ENCODE data around the gene E2F3. TPM values are rescaled to one million over a fixed set of nuclear protein-coding genes. Genes with fewer than 3 reads are reported as not detected.
A peak's percentile ranks its signal among the peaks of the same experiment; 100 is the strongest.

E2F3 gene
- total RNA-seq, 6 experiments from 2014 or later = 1.1 to 6.3 (median 4.1) TPM

- DNase-seq (peak in 1 of 3 donors; percentile 23), ATAC-seq (no peak)
- TF ChIP-seq CTCF (IDR thresholded peaks at IDR 0.05) = no peak
- no peak overlapping the region for H3K4me3 ChIP-seq
- H3K9me3 ChIP-seq = no peaks in the 10 kb centered on the region
- H3K27me3 ChIP-seq = no peaks in the 10 kb centered on the region
- H3K27ac ChIP-seq = no peak overlapping the region
- WGBS (ENCODE audit: insufficient coverage, low coverage, low lambda C conversion rate, missing lambda C conversion rate) = 83% methylated on average over 4 of the region's 4 CpGs
- intact Hi-C loops (cut with DNase I) = no loop called here
- no peaks in the 10 kb centered on the region for H3K4me1 ChIP-seq
- H3K36me3 ChIP-seq = no peaks in the 10 kb centered on the region
These were observed 7.2 kb downstream of the E2F3 start for GRCh38 chr6:20408851-20409250.

DNA sequence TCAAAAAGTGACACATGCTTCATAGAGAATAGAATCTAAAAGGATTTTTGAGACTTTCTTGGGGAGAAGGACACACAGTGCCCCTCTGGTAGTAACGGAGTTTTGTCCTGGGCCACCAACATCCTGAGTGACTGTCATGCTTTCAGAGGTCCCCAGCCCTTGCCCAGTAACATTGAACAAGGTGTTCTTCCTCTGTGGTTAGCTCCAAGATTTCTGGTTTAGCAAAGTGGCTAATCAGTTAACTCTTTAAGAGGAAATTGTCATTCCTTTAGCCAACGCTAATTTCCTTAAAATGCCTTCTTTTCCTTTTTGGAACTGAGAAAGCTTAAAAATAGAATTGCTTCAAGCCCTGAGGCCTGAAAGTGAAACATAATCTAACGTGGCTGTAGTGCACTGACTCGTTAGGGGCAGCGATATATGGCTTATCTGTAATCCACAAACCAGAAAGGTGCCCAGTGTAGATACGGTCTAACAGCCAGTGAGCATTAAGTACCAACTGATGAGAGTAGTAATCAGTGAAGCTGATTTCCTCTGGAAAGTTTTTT is 7.8 kb downstream of the E2F3 start:
- DNase-seq (no peak), ATAC-seq (peak in 2 of 4 donors; percentile 38 to 44)
- intact Hi-C loops (cut with DNase I) = no loop called here
- Histone ChIP-seq H3K36me3 (no peaks in the 10 kb centered on the region), H3K9me3 (no peaks in the 10 kb centered on the region), H3K27me3 (no peaks in the 10 kb centered on the region), H3K4me3 (no peak overlapping the region), H3K27ac (no peak overlapping the region), H3K4me1 (no peaks in the 10 kb centered on the region)
- WGBS (ENCODE audit: insufficient coverage, low coverage, low lambda C conversion rate, missing lambda C conversion rate) = 35% methylated on average over 6 of the region's 6 CpGs
- TF ChIP-seq POLR2A (IDR thresholded peaks at IDR 0.05) = no peak

- no peak overlapping the region for H3K27ac ChIP-seq
- no peak overlapping the region for H3K4me3 ChIP-seq
- no peaks in the 10 kb centered on the region for H3K36me3 ChIP-seq
- no peaks in the 10 kb centered on the region for H3K9me3 ChIP-seq
- no peaks in the 10 kb centered on the region for H3K4me1 ChIP-seq
- intact Hi-C loops (cut with DNase I) = no loop called here
- TF ChIP-seq POLR2A (IDR thresholded peaks at IDR 0.05) = no peak
- no peak for TF ChIP-seq CTCF (IDR thresholded peaks at IDR 0.05)
- H3K27me3 ChIP-seq = no peaks in the 10 kb centered on the region
- no peak for ATAC-seq
- WGBS (ENCODE audit: insufficient coverage, low coverage, low lambda C conversion rate, missing lambda C conversion rate) = 81% methylated on average over 8 of the region's 8 CpGs
- no peak for DNase-seq
These were observed 9.9 kb downstream of the E2F3 start for GRCh38 chr6:20411544-20411943.

DNA sequence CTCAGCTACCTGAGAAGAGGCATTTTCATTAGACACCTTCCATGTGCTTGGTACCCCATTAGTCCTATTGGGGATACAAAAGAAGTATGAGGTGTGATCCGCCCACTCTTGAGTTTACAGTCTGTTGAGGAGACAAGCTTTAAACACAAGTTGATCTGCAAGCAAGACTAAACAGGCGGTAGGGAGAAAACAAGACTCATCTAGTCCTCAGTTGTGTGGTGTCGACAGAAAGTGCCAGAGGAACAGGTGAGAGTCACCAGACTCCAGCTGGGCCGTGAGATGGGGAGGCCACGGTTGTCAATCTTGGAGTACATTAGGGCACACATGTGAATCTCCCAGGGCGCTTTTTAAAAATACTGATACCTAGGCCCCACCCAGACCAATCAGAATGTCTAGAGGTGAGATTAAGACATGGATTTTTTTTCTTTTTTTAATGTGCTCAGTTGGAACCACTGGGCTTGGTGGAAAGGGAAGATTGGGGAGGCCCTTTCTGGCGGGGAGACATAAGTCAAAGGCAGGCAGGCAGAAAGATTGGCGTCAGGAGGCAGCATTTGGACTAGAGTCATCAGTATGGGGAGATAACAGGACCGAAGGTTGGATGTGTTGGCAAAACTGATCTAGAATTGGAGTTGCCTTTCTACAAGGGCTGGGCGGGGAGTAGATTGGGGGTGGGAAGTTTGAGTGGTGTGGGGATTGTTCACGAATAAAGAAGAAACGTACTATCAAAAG is 10.4 kb downstream of the E2F3 start:
- ATAC-seq = no peak
- H3K27ac ChIP-seq = no peak overlapping the region
- H3K36me3 ChIP-seq = no peaks in the 10 kb centered on the region
- H3K4me3 ChIP-seq = no peak overlapping the region
- no peak for TF ChIP-seq CTCF (IDR thresholded peaks at IDR 0.05)
- no peak for TF ChIP-seq POLR2A (IDR thresholded peaks at IDR 0.05)
- no peaks in the 10 kb centered on the region for H3K9me3 ChIP-seq
- no peak for DNase-seq
- H3K27me3 ChIP-seq = no peaks in the 10 kb centered on the region
- 88% methylated on average over 11 of the region's 12 CpGs for WGBS (ENCODE audit: insufficient coverage, low coverage, low lambda C conversion rate, missing lambda C conversion rate)
- intact Hi-C loops (cut with DNase I) = no loop called here
- H3K4me1 ChIP-seq = no peaks in the 10 kb centered on the region

DNA sequence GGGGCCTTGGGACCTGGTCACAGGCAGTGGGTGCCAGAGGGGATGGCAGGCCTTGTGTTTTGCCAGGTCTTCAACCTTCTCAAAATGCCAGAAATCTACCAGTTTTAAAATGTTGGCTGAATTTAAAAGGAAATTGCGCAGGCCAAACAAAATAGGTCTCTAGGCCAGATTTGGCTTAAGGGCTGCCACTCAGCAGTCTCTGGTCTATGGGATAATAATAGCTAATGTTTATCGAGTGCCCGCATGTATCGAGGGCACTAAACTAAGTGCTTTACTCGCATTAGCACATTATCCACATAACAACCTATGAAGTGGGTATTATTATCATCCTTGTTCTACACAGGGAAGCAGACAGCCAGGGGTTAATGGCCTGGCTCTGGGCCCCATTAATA is 11.0 kb downstream of the E2F3 start:
- Histone ChIP-seq H3K27ac (no peak overlapping the region), H3K4me1 (no peaks in the 10 kb centered on the region), H3K4me3 (no peak overlapping the region), H3K27me3 (no peaks in the 10 kb centered on the region), H3K9me3 (no peaks in the 10 kb centered on the region), H3K36me3 (no peaks in the 10 kb centered on the region)
- intact Hi-C loops (cut with DNase I) = no loop called here
- DNase-seq = no peak
- TF ChIP-seq CTCF (IDR thresholded peaks at IDR 0.05) (no peak), POLR2A (IDR thresholded peaks at IDR 0.05) (no peak)
- ATAC-seq = no peak
- 100% methylated on average over 4 of the region's 5 CpGs for WGBS (ENCODE audit: insufficient coverage, low coverage, low lambda C conversion rate, missing lambda C conversion rate)

Measured in right lobe of liver (tissue), 6 donors.